GM12875 (cell line): ENCODE measurements around the gene ERBB3.

Source experiments
- H3K4me3 ChIP-seq: one replicate; pipeline ENCODE4 v1.5.1; 2011; ENCODE audit warnings: low read depth, low read length, control low read depth
- TF ChIP-seq, protein P1 (sequence below): IDR thresholded peaks from 2 replicates; pipeline ENCODE4 v1.5.1; 2011; ENCODE audit warnings: low read depth, mild to moderate bottlenecking, control low read depth, inconsistent platforms, low read length, moderate library complexity, borderline replicate concordance; ENCODE audit not compliant: insufficient read depth

The ERBB3 gene

DNA sequence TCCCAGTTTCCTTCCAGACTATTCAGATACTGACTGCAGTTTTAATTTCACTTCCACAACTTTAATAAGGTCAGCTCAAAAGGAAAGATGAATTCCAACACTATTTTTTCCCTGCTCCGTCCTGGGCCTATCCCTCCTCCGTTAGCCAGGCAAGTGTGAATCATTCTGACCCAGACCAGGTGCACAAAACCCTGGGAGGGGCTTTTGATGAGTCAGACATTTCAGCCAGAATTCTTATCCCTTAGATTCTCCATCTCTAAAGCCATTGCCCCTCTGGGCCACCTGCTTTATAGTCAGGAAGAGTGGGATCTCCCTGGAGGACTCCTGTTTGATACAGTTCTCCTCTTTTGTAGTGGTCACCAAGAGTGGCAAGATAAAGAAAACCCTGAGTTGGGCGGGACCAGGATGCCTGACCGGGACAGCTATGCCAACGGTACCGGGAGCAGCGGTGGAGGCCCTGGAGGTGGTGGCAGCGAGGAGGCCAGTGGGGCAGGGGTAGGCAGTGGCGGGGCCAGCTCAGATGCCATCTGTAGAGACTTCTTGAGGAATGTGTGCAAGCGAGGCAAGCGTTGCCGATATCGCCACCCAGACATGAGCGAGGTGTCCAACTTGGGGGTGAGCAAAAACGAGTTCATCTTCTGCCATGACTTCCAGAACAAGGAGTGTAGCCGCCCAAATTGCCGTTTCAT lies 40.3 kb downstream of the ERBB3 start:
- TF ChIP-seq, protein P1, sequence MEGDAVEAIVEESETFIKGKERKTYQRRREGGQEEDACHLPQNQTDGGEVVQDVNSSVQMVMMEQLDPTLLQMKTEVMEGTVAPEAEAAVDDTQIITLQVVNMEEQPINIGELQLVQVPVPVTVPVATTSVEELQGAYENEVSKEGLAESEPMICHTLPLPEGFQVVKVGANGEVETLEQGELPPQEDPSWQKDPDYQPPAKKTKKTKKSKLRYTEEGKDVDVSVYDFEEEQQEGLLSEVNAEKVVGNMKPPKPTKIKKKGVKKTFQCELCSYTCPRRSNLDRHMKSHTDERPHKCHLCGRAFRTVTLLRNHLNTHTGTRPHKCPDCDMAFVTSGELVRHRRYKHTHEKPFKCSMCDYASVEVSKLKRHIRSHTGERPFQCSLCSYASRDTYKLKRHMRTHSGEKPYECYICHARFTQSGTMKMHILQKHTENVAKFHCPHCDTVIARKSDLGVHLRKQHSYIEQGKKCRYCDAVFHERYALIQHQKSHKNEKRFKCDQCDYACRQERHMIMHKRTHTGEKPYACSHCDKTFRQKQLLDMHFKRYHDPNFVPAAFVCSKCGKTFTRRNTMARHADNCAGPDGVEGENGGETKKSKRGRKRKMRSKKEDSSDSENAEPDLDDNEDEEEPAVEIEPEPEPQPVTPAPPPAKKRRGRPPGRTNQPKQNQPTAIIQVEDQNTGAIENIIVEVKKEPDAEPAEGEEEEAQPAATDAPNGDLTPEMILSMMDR, result no peak
- no peak overlapping the region for H3K4me3 ChIP-seq

DNA sequence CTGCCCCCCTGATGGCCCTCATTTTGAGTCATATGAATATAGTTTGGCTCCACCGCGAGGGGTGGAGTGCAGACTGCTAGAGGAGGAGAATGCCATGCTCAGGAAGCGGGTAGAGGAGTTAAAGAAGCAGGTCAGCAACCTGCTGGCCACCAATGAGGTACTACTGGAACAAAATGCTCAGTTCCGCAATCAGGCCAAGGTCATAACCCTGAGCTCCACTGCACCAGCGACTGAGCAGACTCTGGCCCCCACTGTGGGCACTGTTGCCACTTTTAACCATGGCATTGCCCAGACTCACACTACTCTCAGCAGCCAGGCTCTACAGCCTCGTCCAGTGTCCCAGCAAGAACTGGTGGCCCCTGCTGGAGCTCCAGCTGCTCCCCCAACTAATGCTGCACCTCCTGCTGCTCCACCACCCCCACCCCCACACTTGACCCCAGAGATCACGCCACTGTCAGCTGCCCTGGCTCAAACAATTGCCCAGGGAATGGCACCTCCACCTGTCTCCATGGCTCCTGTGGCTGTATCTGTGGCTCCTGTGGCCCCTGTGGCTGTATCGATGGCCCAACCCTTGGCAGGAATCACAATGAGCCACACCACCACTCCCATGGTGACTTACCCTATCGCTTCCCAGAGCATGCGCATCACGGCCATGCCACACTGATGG lies 41.4 kb downstream of the ERBB3 start:
- H3K4me3 ChIP-seq, result no peak overlapping the region
- TF ChIP-seq, protein P1, result no peak

DNA sequence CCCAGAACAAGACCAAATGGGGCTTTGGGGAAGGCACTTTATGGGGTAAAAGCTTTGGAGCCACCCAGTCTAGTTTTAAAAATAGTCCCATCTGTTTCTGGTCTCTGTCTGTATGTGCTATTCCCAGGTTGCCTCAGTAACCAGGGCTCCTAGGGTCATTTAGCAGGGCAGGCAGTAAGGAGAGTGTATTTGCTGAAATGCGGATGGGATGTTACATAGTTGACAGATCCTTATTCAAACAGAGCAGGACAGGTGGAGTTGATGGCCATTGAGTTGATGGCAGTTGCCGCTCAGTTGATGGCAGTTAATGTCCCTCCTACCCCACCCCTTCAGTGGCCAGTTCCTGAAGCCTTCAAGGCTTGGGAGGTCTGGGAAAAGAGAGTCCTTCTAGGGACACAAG lies 42.7 kb downstream of the ERBB3 start:
- TF ChIP-seq, protein P1, result no peak
- no peak overlapping the region for H3K4me3 ChIP-seq

DNA sequence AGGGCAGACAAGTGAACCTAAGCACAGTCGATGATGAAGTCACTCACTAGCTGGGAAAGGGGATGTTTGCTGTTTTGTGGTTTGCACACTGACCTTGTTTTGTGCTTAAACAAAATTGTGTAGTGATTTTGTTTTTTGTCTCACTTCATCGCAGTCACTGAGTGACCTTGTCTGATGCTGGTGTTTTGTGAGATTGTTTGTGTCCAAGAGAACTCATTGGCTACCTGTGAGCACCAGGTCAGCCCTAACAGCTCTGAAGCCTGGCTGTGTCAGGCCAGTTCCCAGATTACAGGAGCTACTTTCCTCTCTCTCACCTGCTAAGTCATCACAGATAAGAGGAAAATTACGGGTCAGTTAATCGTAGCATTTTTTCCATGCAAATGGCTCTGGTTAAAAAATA lies 44.2 kb downstream of the ERBB3 start:
- TF ChIP-seq, protein P1, result no peak

DNA sequence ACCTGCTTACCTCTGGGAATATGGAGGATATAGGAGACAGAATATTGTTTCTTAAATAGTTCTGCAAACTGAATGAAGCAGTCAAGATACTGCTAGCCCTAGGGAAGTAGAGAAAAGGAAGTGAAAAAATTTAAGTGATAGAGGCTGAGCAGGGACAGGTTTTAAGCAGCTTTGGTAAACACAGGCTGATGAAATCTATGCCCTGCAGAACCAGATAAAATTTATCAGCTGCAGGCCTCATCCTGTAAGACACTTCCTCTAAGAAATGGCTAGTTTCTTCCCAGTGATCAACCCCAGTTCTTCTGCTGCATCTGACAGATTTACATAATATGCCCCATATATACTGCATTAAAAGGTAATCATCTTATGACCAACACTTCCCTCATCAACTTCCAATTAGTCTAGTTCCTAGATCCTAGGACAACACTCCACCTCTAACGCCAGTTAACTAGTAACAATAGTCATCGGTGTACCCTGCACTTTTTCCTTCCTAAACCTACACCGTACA lies 46.8 kb downstream of the ERBB3 start:
- H3K4me3 ChIP-seq, result no peak overlapping the region
- TF ChIP-seq, protein P1, result no peak

More for the DNA sequence above, 44.2 kb downstream of the ERBB3 start:
- no peak overlapping the region for H3K4me3 ChIP-seq

- peak overlapping the region; percentile 24 for H3K4me3 ChIP-seq
- TF ChIP-seq, protein P1, result no peak
Observed at GRCh38 chr12:56127485-56127887, 47.5 kb downstream of the ERBB3 start.
